Thyroid gland (tissue), 4 donors: ENCODE measurements around the gene EGFR.

Experiments used
- POLR2A ChIP-seq, 2 donors: fragments of 450-650 bp; IDR thresholded peaks; one replicate each; pipeline ENCODE4 v1.6.1; 2017; ENCODE audit warnings: antibody characterized with exemption in 2 of 2, mild to moderate bottlenecking in 2 of 2, moderate library complexity in 1 of 2
- TF ChIP-seq, protein P1 (sequence below), 6 experiments: fragments of 200-600 bp in 3 of 6; fragments of 450-650 bp in 3 of 6; sonication (generic) in 3 of 6; IDR thresholded peaks; one replicate each; pipeline ENCODE4 v1.5.1; 2016 to 2019; ENCODE audit warnings: antibody characterized with exemption in 6 of 6, mild to moderate bottlenecking in 2 of 6, inconsistent platforms in 1 of 6, moderate library complexity in 1 of 6

- TF ChIP-seq, protein P1, sequence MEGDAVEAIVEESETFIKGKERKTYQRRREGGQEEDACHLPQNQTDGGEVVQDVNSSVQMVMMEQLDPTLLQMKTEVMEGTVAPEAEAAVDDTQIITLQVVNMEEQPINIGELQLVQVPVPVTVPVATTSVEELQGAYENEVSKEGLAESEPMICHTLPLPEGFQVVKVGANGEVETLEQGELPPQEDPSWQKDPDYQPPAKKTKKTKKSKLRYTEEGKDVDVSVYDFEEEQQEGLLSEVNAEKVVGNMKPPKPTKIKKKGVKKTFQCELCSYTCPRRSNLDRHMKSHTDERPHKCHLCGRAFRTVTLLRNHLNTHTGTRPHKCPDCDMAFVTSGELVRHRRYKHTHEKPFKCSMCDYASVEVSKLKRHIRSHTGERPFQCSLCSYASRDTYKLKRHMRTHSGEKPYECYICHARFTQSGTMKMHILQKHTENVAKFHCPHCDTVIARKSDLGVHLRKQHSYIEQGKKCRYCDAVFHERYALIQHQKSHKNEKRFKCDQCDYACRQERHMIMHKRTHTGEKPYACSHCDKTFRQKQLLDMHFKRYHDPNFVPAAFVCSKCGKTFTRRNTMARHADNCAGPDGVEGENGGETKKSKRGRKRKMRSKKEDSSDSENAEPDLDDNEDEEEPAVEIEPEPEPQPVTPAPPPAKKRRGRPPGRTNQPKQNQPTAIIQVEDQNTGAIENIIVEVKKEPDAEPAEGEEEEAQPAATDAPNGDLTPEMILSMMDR (IDR thresholded peaks at IDR 0.05), result no peak
- TF ChIP-seq POLR2A (IDR thresholded peaks at IDR 0.05), result no peak
Observed at GRCh38 chr7:55122263-55122662, 103.4 kb downstream of the EGFR start.
